OCI-LY7 (cell line): Measurements from ENCODE around the gene WDR37.
"Not testable (repeated sequence)": the region's sequence is repeated elsewhere in the genome, so short reads cannot be mapped to it uniquely, and the experiment has no call there.

Experiments used
- CTCF ChIP-seq: fragments of 200-600 bp; sonication (generic); conservative IDR thresholded peaks from 2 replicates; pipeline ENCODE4 v1.5.1; 2014; ENCODE audit warnings: mild to moderate bottlenecking, antibody characterized with exemption, low read length, moderate library complexity, mixed read lengths
- EZH2phosphoT487 ChIP-seq: fragments of 200-600 bp; sonication (generic); IDR thresholded peaks from 2 replicates; pipeline ENCODE4 v1.6.1; 2018; ENCODE audit warnings: low read depth, borderline replicate concordance, mild to moderate bottlenecking, mixed run types, antibody characterized with exemption, low read length, moderate library complexity, mixed read lengths

- not testable (repeated sequence) for TF ChIP-seq CTCF, EZH2phosphoT487
Measured at GRCh38 chr10:1066734-1067133, 10.5 kb downstream of the WDR37 start.
